ENCODE data around the gene EEF2. TPM values are rescaled to one million over a fixed set of nuclear protein-coding genes. Genes with fewer than 3 reads are reported as not detected.

Gene EEF2
- total and polyA plus RNA-seq, 2 of the 4 experiments (the other 2 are of a cell fraction): 1,505 to 2,161 TPM

DNA sequence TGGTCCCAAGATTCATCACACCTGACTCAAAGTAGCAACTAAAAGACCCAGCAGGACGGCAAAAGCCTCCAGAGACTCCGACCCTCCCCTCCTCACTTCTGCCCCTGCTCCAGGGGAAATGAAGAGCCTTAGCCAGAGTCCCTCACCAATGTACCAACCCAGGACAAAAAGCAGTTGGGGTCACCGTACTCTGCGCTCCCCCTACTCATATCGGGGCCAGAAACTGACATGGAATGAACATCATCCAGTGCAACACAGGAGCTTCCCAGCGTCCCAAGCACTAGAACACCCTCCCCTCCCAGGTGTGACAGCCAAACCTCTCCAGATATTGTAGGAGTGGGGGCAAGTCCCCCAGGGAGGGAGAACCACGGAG, 1.7 kb downstream of the EEF2 start:
- DNase-seq (no peak), ATAC-seq (ENCODE audit: low read depth) (no peak)
- peaks cover 13% of the 10 kb centered on the region for H3K4me1 ChIP-seq (ENCODE audit: control insufficient read depth, insufficient read depth, low read length)
- H2BK15ac ChIP-seq (ENCODE audit: low read depth, low read length): no peak overlapping the region
- H3K14ac ChIP-seq (replicated peaks; ENCODE audit: low read depth, low read length): peak overlapping the region; percentile 98; the same call in 1 of the 2 replicates
- H4K5ac ChIP-seq (ENCODE audit: low read depth, low read length): no peak overlapping the region
- peak overlapping the region; percentile 98 for H3K9ac ChIP-seq (ENCODE audit: low read depth, low read length)
- H2BK20ac ChIP-seq (ENCODE audit: low read depth, low read length): no peak overlapping the region
- peak overlapping the region; percentile 93; the same call in 1 of the 2 replicates for H3K27ac ChIP-seq (ENCODE audit: insufficient read depth, low read length)
- no TSS peak for BruUV-seq (replicated peaks)
- H3K4me2 ChIP-seq (ENCODE audit: low read depth, low read length): peak overlapping the region; percentile 94
- dilution Hi-C loops (cut with HindIII; ENCODE audit: low sequenced_read_pairs, unreplicated experiment): no loop called here
- H3K4me3 ChIP-seq (ENCODE audit: insufficient read depth, low read depth, low read length): peak overlapping the region; percentile 79
- peak overlapping the region; percentile 77; the same call in 1 of the 2 replicates for H2AK5ac ChIP-seq (ENCODE audit: low read depth, low read length)
- peaks cover 67% of the 10 kb centered on the region for H4K20me1 ChIP-seq (ENCODE audit: insufficient read depth, low read length)
- no peak overlapping the region for H3K4ac ChIP-seq (ENCODE audit: low read depth, low read length)
- no peaks in the 10 kb centered on the region for H3K9me3 ChIP-seq (ENCODE audit: control insufficient read depth, insufficient read depth, low read length)
- H3K79me1 ChIP-seq (ENCODE audit: low read depth in 1 of 2, low read length in 2 of 2): peaks cover 5 to 69% of the 10 kb centered on the region in 2 experiments; a peak in 3 of 4 replicates
- H2AFZ ChIP-seq (replicated peaks; ENCODE audit: low read length, poor library complexity): no peak overlapping the region
- ChIA-PET CTCF (interaction anchor here (0.8 kb wide), 1 partner anchor 9 kb away, joined by 7 read pairs; no protein-coding TSS in a partner anchor), POLR2A (ENCODE audit: unreplicated experiment) (interaction anchor here (1.0 kb wide), 1 partner anchor 14 kb away, joined by 3 read pairs; no protein-coding TSS in a partner anchor)
- no peaks in the 10 kb centered on the region for H3K27me3 ChIP-seq (ENCODE audit: control insufficient read depth, insufficient read depth, low read length)
- no peak overlapping the region for H2BK120ac ChIP-seq (ENCODE audit: low read depth, low read length)
- H3K56ac ChIP-seq (ENCODE audit: extremely low read depth, insufficient read depth, low read length): no peak overlapping the region
- TF ChIP-seq, protein P1, sequence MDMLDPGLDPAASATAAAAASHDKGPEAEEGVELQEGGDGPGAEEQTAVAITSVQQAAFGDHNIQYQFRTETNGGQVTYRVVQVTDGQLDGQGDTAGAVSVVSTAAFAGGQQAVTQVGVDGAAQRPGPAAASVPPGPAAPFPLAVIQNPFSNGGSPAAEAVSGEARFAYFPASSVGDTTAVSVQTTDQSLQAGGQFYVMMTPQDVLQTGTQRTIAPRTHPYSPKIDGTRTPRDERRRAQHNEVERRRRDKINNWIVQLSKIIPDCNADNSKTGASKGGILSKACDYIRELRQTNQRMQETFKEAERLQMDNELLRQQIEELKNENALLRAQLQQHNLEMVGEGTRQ (IDR thresholded peaks at IDR 0.05; ENCODE audit: low read depth, low read length): no peak
- TF ChIP-seq MAZ (IDR thresholded peaks at IDR 0.05; ENCODE audit: borderline replicate concordance, low read depth, low read length) (no peak), CHD1 (IDR thresholded peaks at IDR 0.05; ENCODE audit: low read depth, low read length) (no peak), CEBPB (IDR thresholded peaks at IDR 0.05; ENCODE audit: low read depth, low read length) (no peak), NFE2L2 (IDR thresholded peaks at IDR 0.05; ENCODE audit: low read depth, low read length) (no peak), MXI1 (IDR thresholded peaks at IDR 0.05; ENCODE audit: borderline replicate concordance, low read depth, low read length) (no peak), BHLHE40 (IDR thresholded peaks at IDR 0.05; ENCODE audit: low read depth, low read length) (no peak), RAD21 (IDR thresholded peaks at IDR 0.05; ENCODE audit: low read length) (no peak), RFX5 (IDR thresholded peaks at IDR 0.05; ENCODE audit: low read depth, low read length) (no peak), RCOR1 (IDR thresholded peaks at IDR 0.05; ENCODE audit: insufficient replicate concordance, low read length) (no peak), MAFK (IDR thresholded peaks at IDR 0.05; ENCODE audit: low read depth, low read length) (no peak), POLR2A (IDR thresholded peaks at IDR 0.05; ENCODE audit: low read depth, low read length) (no peak; the same call in 1 of the 2 replicates), FOS (IDR thresholded peaks at IDR 0.05; ENCODE audit: low read depth, low read length) (no peak), SMC3 (IDR thresholded peaks at IDR 0.05; ENCODE audit: low read depth, low read length) (no peak)
- TF ChIP-seq, protein P2, sequence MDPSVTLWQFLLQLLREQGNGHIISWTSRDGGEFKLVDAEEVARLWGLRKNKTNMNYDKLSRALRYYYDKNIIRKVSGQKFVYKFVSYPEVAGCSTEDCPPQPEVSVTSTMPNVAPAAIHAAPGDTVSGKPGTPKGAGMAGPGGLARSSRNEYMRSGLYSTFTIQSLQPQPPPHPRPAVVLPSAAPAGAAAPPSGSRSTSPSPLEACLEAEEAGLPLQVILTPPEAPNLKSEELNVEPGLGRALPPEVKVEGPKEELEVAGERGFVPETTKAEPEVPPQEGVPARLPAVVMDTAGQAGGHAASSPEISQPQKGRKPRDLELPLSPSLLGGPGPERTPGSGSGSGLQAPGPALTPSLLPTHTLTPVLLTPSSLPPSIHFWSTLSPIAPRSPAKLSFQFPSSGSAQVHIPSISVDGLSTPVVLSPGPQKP (IDR thresholded peaks at IDR 0.05; ENCODE audit: borderline replicate concordance, low read depth, low read length): no peak
- TF ChIP-seq, protein P3, sequence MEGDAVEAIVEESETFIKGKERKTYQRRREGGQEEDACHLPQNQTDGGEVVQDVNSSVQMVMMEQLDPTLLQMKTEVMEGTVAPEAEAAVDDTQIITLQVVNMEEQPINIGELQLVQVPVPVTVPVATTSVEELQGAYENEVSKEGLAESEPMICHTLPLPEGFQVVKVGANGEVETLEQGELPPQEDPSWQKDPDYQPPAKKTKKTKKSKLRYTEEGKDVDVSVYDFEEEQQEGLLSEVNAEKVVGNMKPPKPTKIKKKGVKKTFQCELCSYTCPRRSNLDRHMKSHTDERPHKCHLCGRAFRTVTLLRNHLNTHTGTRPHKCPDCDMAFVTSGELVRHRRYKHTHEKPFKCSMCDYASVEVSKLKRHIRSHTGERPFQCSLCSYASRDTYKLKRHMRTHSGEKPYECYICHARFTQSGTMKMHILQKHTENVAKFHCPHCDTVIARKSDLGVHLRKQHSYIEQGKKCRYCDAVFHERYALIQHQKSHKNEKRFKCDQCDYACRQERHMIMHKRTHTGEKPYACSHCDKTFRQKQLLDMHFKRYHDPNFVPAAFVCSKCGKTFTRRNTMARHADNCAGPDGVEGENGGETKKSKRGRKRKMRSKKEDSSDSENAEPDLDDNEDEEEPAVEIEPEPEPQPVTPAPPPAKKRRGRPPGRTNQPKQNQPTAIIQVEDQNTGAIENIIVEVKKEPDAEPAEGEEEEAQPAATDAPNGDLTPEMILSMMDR (conservative IDR thresholded peaks at IDR 0.05; ENCODE audit: low read depth, low read length): no peak
- no peak overlapping the region for H2BK5ac ChIP-seq (ENCODE audit: low read depth, low read length, poor library complexity, severe bottlenecking)
- H4K91ac ChIP-seq (ENCODE audit: insufficient read depth, low read depth, low read length): no peak overlapping the region
- peaks cover 58% of the 10 kb centered on the region for H3K36me3 ChIP-seq (ENCODE audit: control insufficient read depth, insufficient read depth, low read length)
- WGBS, 2 experiments (ENCODE audit: extremely low coverage in 2 of 2, insufficient read length in 1 of 2): 33% methylated on average over 1 of the region's 7 CpGs; no CpG with 5 or more reads in 1 of the 2 experiments
- in situ Hi-C loops (cut with MboI; ENCODE audit: low sequenced_read_pairs): no loop called here
- 0 out of 2 replicates have a peak, but pooled peaks cover 7% of the 10 kb centered on the region for H3K9me1 ChIP-seq (ENCODE audit: insufficient read depth, low read length)
- H4K8ac ChIP-seq (ENCODE audit: low read depth in 2 of 2, low read length in 2 of 2): no peak overlapping the region
- H3K18ac ChIP-seq (ENCODE audit: low read depth, low read length): no peak overlapping the region
- intact Hi-C loops (cut with micrococcal nuclease): no loop called here
- peak overlapping the region; percentile 98; the same call in 1 of the 2 replicates for H3K23ac ChIP-seq (ENCODE audit: low read depth, low read length)
- peak overlapping the region; percentile 4 for H2AK9ac ChIP-seq (replicated peaks; ENCODE audit: low read depth, low read length, poor library complexity)
